Liver (tissue), 9 donors: ENCODE data around the gene PHC2. TPM values are rescaled to one million over a fixed set of nuclear protein-coding genes. Genes with fewer than 3 reads are reported as not detected.

Source experiments
- DNase-seq: peaks from one replicate; pipeline ENCODE4 v3.0.0-alpha.2; 2017; ENCODE audit warnings: low spot score
- H3K27ac ChIP-seq, 2 donors: one replicate each; pipeline ENCODE4 v1.7.0; 2013; ENCODE audit warnings: inconsistent platforms in 2 of 2, low read length in 2 of 2, control low read depth in 1 of 2, low read depth in 1 of 2, mild to moderate bottlenecking in 1 of 2
- H3K27me3 ChIP-seq, 4 donors: one replicate each; pipeline versions ENCODE4 v1.6.1 to v1.7.0; 2013; ENCODE audit warnings: low read length in 3 of 4, inconsistent platforms in 1 of 4, mild to moderate bottlenecking in 1 of 4, moderate library complexity in 1 of 4; ENCODE audit not compliant: control insufficient read depth in 4 of 4, insufficient read depth in 4 of 4
- H3K36me3 ChIP-seq, 4 donors: one replicate each; pipeline versions ENCODE4 v1.6.1 to v1.7.0; 2013; ENCODE audit warnings: low read length in 3 of 4, mild to moderate bottlenecking in 3 of 4, low read depth in 1 of 4, moderate library complexity in 1 of 4; ENCODE audit not compliant: control insufficient read depth in 4 of 4, insufficient read depth in 3 of 4
- H3K4me1 ChIP-seq, 4 donors: one replicate each; pipeline versions ENCODE4 v1.6.1 to v1.7.0; 2013; ENCODE audit warnings: low read length in 3 of 4, mild to moderate bottlenecking in 3 of 4, moderate library complexity in 1 of 4; ENCODE audit not compliant: control insufficient read depth in 4 of 4, insufficient read depth in 4 of 4
- H3K4me3 ChIP-seq, 3 donors: one replicate each; pipeline versions ENCODE4 v1.6.1 to v1.7.0; 2013; ENCODE audit warnings: low read length in 3 of 3, control low read depth in 1 of 3, low read depth in 1 of 3, mild to moderate bottlenecking in 1 of 3
- H3K9ac ChIP-seq, 2 donors: one replicate each; pipeline ENCODE4 v1.7.0; 2013; ENCODE audit warnings: low read length in 2 of 2, mild to moderate bottlenecking in 2 of 2, moderate library complexity in 2 of 2, control low read depth in 1 of 2, low read depth in 1 of 2
- H3K9me3 ChIP-seq, 4 donors: one replicate each; pipeline versions ENCODE4 v1.6.1 to v1.7.0; 2013; ENCODE audit warnings: low read length in 3 of 4; ENCODE audit not compliant: control insufficient read depth in 4 of 4
- EGR1 ChIP-seq, 2 donors: IDR thresholded peaks; 2 replicates each; pipeline ENCODE4 v1.6.1; 2016 to 2018; ENCODE audit warnings: antibody characterized with exemption in 2 of 2, low read depth in 2 of 2
- FOXA1 ChIP-seq: IDR thresholded peaks from 2 replicates; pipeline ENCODE4 v1.6.1; 2016; ENCODE audit warnings: antibody characterized with exemption
- FOXA2 ChIP-seq: IDR thresholded peaks from 2 replicates; pipeline ENCODE4 v1.6.1; 2016; ENCODE audit warnings: antibody characterized with exemption
- GABPA ChIP-seq, 2 donors: IDR thresholded peaks in 1 of 2; conservative IDR thresholded peaks in 1 of 2; 2 replicates each; pipeline ENCODE4 v1.6.1; 2016; ENCODE audit warnings: antibody characterized with exemption in 2 of 2, mild to moderate bottlenecking in 1 of 2, moderate library complexity in 1 of 2
- HNF4A ChIP-seq, 2 donors: conservative IDR thresholded peaks; 2 replicates each; pipeline ENCODE4 v1.6.1; 2016; ENCODE audit warnings: antibody characterized with exemption in 2 of 2, mild to moderate bottlenecking in 2 of 2
- HNF4G ChIP-seq: IDR thresholded peaks from 2 replicates; pipeline ENCODE4 v1.6.1; 2016; ENCODE audit warnings: antibody characterized with exemption
- JUND ChIP-seq, 2 donors: IDR thresholded peaks; 2 replicates each; pipeline ENCODE4 v1.6.1; 2016; ENCODE audit warnings: antibody characterized with exemption in 2 of 2
- NR2F2 ChIP-seq: IDR thresholded peaks from 2 replicates; pipeline ENCODE4 v1.6.1; 2016; ENCODE audit warnings: antibody characterized with exemption
- RAD21 ChIP-seq, 2 donors: IDR thresholded peaks; 2 replicates each; pipeline ENCODE4 v1.6.1; 2016; ENCODE audit warnings: antibody characterized with exemption in 2 of 2, mild to moderate bottlenecking in 2 of 2
- RXRA ChIP-seq, 2 donors: IDR thresholded peaks; 2 replicates each; pipeline ENCODE4 v1.6.1; 2017 to 2018; ENCODE audit warnings: antibody characterized with exemption in 2 of 2, mild to moderate bottlenecking in 1 of 2
- SP1 ChIP-seq: IDR thresholded peaks from 2 replicates; pipeline ENCODE4 v1.6.1; 2018; ENCODE audit warnings: antibody characterized with exemption, mild to moderate bottlenecking
- TAF1 ChIP-seq: conservative IDR thresholded peaks from 2 replicates; pipeline ENCODE4 v1.6.1; 2016; ENCODE audit warnings: antibody characterized with exemption, mild to moderate bottlenecking
- WGBS: extraction: QIAGEN DNeasy Blood & Tissue Kit; methylation state at CpG from one replicate; pipeline ENCODE4 v1.1.7; 2013; 5-methylcytosine and 5-hydroxymethylcytosine counted together
- polyA plus RNA-seq, 2 donors: library from polyadenylated mRNA; stranded (reverse) in 1 of 2; unstranded in 1 of 2; fragments of 200-250 nt in 1 of 2; fragments of >200 nt in 1 of 2; fragmentation: Nextera tagmentation in 1 of 2; extraction: Ambion mirVana in 1 of 2; gene quantifications; one replicate each; pipeline versions ENCODE4 v1.2.1 to v1.2.3, GENCODE V29; 2013 to 2015
- total RNA-seq, 2 donors: library from RNA; depleted of rRNA; stranded (reverse); fragments of >200 nt; gene quantifications; one replicate each; pipeline ENCODE4 v1.2.3, GENCODE V29; 2014
- TF ChIP-seq, protein P1 (sequence below): IDR thresholded peaks from 2 replicates; pipeline ENCODE4 v1.6.1; 2016; ENCODE audit warnings: antibody characterized with exemption
- TF ChIP-seq, protein P2 (sequence below): IDR thresholded peaks from 2 replicates; pipeline ENCODE4 v1.6.1; 2016; ENCODE audit warnings: antibody characterized with exemption, mild to moderate bottlenecking
- TF ChIP-seq, protein P3 (sequence below): fragments of 150-350 bp; IDR thresholded peaks from 2 replicates; pipeline ENCODE4 v1.5.1; 2017; ENCODE audit warnings: improper control_type of control experiment, low read depth, low read length; ENCODE audit not compliant: missing input control
- TF ChIP-seq, protein P4 (sequence below): IDR thresholded peaks from 2 replicates; pipeline ENCODE4 v1.6.1; 2016; ENCODE audit warnings: antibody characterized with exemption
- donor health status: healthy.
- donor health status: healthy.
- donor health status: healthy.
- donor health status: healthy.
- donor health status: healthy.

PHC2 gene
- total and polyA plus RNA-seq, 4 donors = 19.1 to 67.8 (median 44.7) TPM

DNA sequence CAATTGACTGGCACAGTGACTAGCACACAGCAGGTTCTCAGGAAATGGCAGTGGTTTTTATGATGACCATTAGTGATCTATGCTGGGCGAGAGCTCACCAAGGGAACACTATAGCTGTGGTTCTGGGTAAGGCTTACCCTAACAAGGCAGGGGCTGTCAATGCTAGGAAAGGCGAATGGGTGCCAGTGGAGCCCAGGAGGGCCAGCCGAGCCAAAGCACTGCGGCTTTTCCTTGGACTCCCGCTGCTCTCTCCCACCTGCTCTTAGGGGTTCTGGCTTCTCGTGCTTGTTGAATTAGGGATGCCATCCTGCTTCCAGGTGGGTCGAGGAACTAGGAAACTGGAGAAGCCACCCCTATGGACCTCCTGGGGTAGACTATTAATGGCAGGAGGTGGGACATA lies 100.0 kb downstream of the PHC2 start:
- peaks cover 11 to 57% (median 32%) of the 10 kb centered on the region in 4 donors for H3K4me1 ChIP-seq
- 97% methylated on average over 7 of the region's 7 CpGs for WGBS

DNA sequence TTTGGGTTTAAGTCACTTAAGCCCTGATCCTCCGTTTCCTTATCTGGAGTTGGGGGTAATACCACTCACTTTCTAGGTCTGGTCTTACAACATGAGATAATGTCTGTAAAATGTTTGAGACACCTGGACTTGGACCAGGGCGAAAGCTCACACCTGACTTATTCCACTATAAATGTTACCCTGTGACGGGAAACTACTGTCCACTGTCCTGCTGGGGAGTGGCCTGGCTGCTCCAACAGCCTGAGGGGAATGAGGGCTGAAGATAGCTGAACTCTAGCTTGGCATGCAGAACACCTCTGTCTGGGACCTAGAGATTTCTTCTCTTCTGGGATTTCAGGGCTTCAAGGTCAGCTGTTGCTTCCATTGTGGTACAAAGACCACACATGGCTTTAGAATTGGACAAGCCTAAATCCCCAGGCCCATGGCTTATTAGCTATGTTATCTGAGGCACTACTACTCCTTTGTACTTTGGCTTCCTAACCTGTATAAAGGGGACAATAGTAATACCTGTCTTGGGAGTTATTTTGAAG lies 100.5 kb downstream of the PHC2 start:
- Histone ChIP-seq H3K27me3 (no peaks in the 10 kb centered on the region), H3K9ac (no peak overlapping the region), H3K4me1 (peaks cover 7 to 55% (median 31%) of the 10 kb centered on the region in 4 donors), H3K27ac (no peak overlapping the region), H3K9me3 (no peaks in the 10 kb centered on the region), H3K36me3 (peaks cover 33 to 76% (median 70%) of the 10 kb centered on the region in 4 donors), H3K4me3 (no peak overlapping the region)
- DNase-seq = no peak
- WGBS = 93% methylated on average over 3 of the region's 3 CpGs
- TF ChIP-seq JUND (IDR thresholded peaks at IDR 0.05) (no peak), HNF4G (no peak), RXRA (IDR thresholded peaks at IDR 0.05) (no peak), SP1 (no peak), TAF1 (no peak), HNF4A (conservative IDR thresholded peaks at IDR 0.05) (no peak), EGR1 (IDR thresholded peaks at IDR 0.05; ENCODE audit: low read depth in 2 of 2) (no peak)
- TF ChIP-seq, protein P1, sequence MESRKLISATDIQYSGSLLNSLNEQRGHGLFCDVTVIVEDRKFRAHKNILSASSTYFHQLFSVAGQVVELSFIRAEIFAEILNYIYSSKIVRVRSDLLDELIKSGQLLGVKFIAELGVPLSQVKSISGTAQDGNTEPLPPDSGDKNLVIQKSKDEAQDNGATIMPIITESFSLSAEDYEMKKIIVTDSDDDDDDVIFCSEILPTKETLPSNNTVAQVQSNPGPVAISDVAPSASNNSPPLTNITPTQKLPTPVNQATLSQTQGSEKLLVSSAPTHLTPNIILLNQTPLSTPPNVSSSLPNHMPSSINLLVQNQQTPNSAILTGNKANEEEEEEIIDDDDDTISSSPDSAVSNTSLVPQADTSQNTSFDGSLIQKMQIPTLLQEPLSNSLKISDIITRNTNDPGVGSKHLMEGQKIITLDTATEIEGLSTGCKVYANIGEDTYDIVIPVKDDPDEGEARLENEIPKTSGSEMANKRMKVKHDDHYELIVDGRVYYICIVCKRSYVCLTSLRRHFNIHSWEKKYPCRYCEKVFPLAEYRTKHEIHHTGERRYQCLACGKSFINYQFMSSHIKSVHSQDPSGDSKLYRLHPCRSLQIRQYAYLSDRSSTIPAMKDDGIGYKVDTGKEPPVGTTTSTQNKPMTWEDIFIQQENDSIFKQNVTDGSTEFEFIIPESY = no peak
- TF ChIP-seq, protein P2, sequence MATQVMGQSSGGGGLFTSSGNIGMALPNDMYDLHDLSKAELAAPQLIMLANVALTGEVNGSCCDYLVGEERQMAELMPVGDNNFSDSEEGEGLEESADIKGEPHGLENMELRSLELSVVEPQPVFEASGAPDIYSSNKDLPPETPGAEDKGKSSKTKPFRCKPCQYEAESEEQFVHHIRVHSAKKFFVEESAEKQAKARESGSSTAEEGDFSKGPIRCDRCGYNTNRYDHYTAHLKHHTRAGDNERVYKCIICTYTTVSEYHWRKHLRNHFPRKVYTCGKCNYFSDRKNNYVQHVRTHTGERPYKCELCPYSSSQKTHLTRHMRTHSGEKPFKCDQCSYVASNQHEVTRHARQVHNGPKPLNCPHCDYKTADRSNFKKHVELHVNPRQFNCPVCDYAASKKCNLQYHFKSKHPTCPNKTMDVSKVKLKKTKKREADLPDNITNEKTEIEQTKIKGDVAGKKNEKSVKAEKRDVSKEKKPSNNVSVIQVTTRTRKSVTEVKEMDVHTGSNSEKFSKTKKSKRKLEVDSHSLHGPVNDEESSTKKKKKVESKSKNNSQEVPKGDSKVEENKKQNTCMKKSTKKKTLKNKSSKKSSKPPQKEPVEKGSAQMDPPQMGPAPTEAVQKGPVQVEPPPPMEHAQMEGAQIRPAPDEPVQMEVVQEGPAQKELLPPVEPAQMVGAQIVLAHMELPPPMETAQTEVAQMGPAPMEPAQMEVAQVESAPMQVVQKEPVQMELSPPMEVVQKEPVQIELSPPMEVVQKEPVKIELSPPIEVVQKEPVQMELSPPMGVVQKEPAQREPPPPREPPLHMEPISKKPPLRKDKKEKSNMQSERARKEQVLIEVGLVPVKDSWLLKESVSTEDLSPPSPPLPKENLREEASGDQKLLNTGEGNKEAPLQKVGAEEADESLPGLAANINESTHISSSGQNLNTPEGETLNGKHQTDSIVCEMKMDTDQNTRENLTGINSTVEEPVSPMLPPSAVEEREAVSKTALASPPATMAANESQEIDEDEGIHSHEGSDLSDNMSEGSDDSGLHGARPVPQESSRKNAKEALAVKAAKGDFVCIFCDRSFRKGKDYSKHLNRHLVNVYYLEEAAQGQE = no peak
- TF ChIP-seq, protein P3, sequence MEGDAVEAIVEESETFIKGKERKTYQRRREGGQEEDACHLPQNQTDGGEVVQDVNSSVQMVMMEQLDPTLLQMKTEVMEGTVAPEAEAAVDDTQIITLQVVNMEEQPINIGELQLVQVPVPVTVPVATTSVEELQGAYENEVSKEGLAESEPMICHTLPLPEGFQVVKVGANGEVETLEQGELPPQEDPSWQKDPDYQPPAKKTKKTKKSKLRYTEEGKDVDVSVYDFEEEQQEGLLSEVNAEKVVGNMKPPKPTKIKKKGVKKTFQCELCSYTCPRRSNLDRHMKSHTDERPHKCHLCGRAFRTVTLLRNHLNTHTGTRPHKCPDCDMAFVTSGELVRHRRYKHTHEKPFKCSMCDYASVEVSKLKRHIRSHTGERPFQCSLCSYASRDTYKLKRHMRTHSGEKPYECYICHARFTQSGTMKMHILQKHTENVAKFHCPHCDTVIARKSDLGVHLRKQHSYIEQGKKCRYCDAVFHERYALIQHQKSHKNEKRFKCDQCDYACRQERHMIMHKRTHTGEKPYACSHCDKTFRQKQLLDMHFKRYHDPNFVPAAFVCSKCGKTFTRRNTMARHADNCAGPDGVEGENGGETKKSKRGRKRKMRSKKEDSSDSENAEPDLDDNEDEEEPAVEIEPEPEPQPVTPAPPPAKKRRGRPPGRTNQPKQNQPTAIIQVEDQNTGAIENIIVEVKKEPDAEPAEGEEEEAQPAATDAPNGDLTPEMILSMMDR = no peak

More for the DNA sequence above, 100.0 kb downstream of the PHC2 start:
- no peak overlapping the region for H3K4me3 ChIP-seq
- TF ChIP-seq SP1 = no peak
- no peak for TF ChIP-seq TAF1
- no peak for TF ChIP-seq NR2F2
- TF ChIP-seq, protein P4, sequence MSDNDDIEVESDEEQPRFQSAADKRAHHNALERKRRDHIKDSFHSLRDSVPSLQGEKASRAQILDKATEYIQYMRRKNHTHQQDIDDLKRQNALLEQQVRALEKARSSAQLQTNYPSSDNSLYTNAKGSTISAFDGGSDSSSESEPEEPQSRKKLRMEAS = no peak
- TF ChIP-seq JUND (IDR thresholded peaks at IDR 0.05) = no peak
- TF ChIP-seq EGR1 (IDR thresholded peaks at IDR 0.05; ENCODE audit: low read depth in 2 of 2) = no peak
- TF ChIP-seq, protein P3 = no peak
- TF ChIP-seq FOXA1 = no peak
- no peak for TF ChIP-seq GABPA (IDR thresholded peaks at IDR 0.05 in 1 of 2, conservative IDR thresholded peaks at IDR 0.05 in 1 of 2)
- no peak for TF ChIP-seq RAD21 (IDR thresholded peaks at IDR 0.05)
- no peak for TF ChIP-seq HNF4A (conservative IDR thresholded peaks at IDR 0.05)
- TF ChIP-seq, protein P2 = no peak
- no peak for TF ChIP-seq FOXA2
- DNase-seq = no peak
- H3K9me3 ChIP-seq = no peaks in the 10 kb centered on the region
- no peak overlapping the region for H3K9ac ChIP-seq
- H3K36me3 ChIP-seq = peaks cover 30 to 71% (median 65%) of the 10 kb centered on the region in 4 donors
- peak overlapping the region in 1 of 2 donors; percentile 11 for H3K27ac ChIP-seq
- H3K27me3 ChIP-seq = no peaks in the 10 kb centered on the region
